Head of caudate nucleus (tissue), 42 donors: ENCODE results near the gene BSCL2.
"Not testable (repeated sequence)": the region's sequence is repeated elsewhere in the genome, so short reads cannot be mapped to it uniquely, and the experiment has no call there.

Source experiments
- DNase-seq, 42 donors: peaks; one replicate each; pipeline versions ENCODE4 v3.0.0 to v3.0.0-alpha.2; 2020 to 2021; ENCODE audit warnings: mixed read lengths in 7 of 42
- intact Hi-C: fragments of 100-400 bp; cut with DNase I; formaldehyde crosslinking; loops from one replicate; pipeline ENCODE4 v1.15.0; 2022

The BSCL2 gene

DNA sequence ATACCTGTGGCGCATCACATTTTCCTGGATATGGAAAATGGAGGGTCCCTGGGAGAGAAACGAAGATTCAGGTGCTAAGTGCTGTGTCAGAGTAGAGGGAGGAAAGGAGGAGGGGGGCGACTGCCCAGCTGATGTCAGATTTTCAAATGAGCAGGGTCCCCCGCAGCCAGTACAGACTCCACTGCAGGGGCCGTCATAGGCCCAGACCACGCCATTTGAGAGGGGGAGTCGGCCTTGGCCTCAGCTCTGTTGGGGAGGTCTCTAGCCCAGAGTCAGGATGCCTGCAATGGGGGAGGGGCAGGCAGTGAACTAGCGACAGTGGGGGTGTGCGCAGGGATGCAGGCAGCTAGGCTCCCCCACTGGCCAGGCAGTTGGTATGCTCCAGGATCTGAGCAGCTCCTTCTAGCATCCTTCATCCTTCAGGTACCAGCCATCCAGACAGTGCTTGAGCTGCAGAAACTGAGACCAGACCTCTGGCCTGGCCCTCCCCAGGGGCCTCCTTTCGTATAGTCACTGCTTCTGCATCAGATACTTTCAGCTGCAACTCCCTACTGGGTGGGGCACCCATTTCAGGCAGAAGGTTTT, at the start of gene BSCL2, which contains the start of gene GNG3:
Gene BSCL2 (minus strand): TSS at position 148 of the 585 bp plus-strand sequence. CDS start 229 bp downstream, outside the sequence.
Gene GNG3 (plus strand): TSS at position 400 of the 585 bp plus-strand sequence. CDS start 620 bp downstream, outside the sequence.
- peak; percentile 74 to 97 (median 90) for DNase-seq
- intact Hi-C loops = loop anchor here (10.0 kb wide), 1 partner anchor 313 kb away; no protein-coding TSS in a partner anchor

DNA sequence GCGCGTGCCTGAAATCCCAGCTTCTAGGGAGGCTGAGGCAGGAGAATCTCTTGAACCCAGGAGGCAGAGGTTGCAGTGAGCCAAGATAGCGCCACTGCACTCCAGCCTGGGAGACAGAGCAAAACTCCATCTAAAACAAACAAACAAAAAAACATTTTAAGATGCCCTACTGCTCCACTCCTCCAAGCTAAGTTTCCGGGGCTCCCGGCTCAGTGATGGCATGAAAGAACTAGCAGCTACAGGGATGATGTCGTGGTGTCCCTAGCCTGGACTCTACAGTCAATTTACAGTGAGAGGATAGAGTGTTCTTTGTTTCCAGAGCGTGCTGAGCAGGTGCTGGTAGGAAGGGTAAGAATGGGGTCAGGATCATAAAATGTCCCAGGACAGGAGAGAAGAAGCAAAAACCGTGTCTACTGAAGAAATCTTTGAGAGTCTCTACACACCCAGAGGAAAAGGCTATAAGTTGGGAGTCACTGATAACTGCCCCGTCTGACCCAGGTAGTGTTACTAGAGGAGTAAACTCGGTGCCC, 47.9 kb upstream of the BSCL2 start:
- intact Hi-C loops = no loop called here
- no peak for DNase-seq

DNA sequence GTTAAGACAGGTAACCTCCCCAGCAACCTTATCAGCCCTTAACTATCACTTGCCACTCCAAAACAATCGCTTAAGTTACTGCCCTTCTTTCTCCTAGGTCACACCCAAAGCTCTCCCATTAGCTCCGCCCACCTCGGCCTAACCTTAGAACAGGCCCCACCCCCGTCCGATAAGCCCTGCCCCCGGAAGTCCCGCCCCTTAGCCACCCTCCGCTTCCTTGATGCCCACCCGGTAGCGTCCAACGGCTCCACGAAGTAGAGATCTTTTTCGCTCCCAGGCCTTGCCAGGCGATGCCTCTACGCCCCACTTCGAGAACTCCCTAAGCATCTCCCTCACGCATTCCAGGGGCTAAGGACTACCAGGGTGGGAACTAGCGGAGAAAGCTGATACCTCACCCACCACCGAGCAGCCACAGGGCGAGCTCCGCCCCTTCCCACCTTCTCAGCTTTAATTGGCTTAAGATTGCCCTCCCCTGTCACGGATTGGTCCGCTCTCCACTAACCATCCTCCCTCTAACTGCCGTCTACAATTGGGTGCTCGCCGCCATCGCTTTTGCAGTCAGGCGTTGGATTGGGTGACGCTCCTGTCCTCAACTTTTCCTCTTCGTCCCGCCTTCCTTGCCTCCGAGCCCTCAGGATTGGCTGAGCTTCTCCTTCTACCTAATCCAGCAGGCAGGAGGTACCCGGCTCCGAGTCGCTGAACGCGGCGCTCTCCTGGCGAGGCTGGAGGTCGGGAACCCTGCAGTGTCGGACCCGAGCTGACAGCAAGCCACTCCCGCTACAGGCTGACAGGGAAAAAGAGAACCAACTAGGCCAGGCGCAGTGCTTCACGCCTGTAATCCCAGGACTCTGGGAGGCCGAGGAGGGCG, 46.7 kb upstream of the BSCL2 start, which contains the start of gene ZBTB3:
Gene ZBTB3 (minus strand): TSS at position 425 of the 868 bp plus-strand sequence. CDS start 496 bp downstream, outside the sequence.
- intact Hi-C loops = no loop called here
- peak; percentile 93 to 100 (median 99) for DNase-seq

GRCh38 chr11:62752994-62753735, 45.9 kb upstream of the BSCL2 start:
- intact Hi-C loops = no loop called here
- DNase-seq = no peak

GRCh38 chr11:62752177-62752785, 45.1 kb upstream of the BSCL2 start:
- no peak for DNase-seq
- intact Hi-C loops = no loop called here

DNA sequence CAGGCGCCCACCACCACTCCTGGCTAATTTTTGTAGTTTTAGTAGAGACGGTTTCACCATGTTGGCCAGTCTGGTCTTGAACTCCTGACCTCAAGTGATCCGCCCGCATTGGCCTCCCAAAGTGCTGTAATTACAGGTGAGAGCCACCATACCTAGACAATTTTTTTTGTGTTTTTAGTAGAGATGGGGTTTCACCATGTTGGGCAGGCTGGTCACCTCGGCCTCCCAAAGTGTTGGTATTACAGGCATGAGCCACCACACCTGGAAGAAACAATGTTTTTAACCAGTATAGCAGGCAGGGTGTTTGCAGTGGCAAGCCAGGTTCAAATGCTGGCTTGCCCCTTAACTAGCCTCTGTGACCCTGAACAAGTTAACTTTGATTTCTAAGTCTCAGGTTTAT, 42.7 kb upstream of the BSCL2 start:
- DNase-seq, intact Hi-C loops: not testable (repeated sequence)

DNA sequence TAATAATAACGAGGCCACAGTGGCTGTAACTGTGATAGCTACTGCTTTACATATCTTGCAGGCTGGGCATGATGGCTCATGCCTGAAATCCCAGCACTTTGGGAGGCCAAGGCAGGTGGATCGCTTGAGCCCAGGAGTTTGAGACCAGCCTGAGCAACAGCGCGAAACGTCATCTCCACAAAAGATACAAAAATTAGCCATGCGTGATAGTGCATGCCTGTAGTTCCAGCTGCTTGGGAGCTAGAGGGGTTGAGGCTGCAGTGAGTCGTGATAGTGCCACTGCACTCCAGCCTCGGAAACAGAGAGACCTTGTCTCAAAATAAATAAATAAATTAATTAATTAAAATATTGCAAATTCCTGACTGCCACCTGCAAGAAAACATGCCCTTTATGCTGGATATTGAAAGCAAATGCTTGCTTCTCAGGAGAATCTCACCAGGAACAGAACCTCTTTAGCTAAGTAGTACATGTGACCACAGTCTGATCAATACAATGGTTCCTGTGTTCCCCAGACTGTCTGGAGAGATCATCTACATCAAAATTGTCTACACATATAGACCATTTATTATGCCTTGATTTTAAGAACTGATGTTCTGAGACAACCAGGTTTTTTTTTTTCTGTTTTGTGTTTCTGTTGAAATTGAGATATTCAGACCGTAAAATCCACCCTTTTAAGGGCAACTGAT, 40.4 kb upstream of the BSCL2 start:
- intact Hi-C loops = no loop called here
- DNase-seq = no peak

DNA sequence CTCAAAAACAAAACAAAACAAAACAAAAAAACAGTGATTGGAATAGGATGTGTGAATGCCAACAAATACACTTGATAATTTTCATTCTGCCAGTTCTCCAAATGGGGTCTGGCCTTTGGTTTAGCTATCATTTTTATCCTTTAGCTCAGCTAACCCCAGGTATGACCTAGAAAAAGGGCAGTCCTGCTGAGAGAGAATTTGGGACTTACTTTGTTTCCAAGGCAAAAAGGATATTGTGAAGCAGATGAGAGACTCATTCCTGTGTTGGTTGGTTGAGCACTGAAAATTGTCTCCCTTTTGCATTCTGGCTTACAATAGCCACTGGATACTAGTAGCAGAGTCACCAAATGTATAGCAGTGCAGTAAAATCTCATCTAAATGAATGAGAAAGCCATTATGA, 30.0 kb upstream of the BSCL2 start:
- no peak for DNase-seq
- intact Hi-C loops = no loop called here

DNA sequence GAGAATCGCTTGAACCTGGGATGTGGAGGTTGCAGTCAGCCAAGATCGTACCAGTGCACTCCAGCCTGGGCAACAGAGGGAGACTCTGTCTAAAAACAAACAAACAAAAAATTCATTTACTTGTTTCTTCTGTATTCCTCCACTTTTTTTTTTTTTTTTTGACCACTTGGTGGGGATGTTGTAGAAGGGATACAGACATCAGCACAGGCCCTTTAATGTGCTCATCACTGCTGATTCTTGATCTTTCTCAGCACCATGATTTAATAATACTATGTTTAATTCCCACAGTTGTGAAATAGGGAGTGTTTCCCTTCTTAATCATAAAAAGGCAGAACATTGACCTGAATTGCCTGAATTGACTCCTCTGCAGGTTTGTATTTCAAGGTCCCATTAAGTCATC, 25.6 kb upstream of the BSCL2 start:
- no peak for DNase-seq
- intact Hi-C loops = no loop called here

DNA sequence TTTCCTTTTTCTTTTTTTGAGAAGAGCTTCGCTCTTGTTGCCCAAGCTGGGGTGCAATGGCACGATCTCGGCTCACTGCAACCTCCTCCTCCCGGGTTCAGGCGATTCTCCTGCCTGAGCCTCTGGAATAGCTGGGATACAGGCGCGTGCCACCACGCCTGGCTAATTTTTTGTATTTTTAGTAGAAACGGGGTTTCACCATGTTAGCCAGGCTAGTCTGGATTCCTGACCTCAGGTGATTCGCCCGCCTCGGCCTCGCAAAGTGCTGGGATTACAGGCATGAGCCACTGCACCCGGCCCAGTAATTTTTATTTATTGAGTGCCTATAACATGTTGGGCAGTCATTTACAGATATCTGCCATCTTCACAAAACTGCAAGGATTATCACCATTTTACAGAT, 22.9 kb upstream of the BSCL2 start:
- intact Hi-C loops, DNase-seq: not testable (repeated sequence)

- intact Hi-C loops = loop anchor here (5.0 to 10.0 kb wide), 2 partner anchors 44 to 106 kb away; partner anchors contain the start of genes STX5, TAF6L, TEX54 and WDR74
- DNase-seq = peak; percentile 83 to 95 (median 89)
Observed at GRCh38 chr11:62728171-62728988, 21.2 kb upstream of the BSCL2 start, which contains the start of gene TTC9C. Gene TTC9C (plus strand): TSS chr11:62728486. CDS start chr11:62728849, 363 bp downstream.

GRCh38 chr11:62727872-62728170, 20.6 kb upstream of the BSCL2 start:
- intact Hi-C loops = loop anchor here (2.0 to 10.0 kb wide), 3 partner anchors 19 to 107 kb away; partner anchors contain the start of genes STX5, TAF6L, TEX54 and WDR74
- peak; percentile 67 to 94 (median 86) for DNase-seq

DNA sequence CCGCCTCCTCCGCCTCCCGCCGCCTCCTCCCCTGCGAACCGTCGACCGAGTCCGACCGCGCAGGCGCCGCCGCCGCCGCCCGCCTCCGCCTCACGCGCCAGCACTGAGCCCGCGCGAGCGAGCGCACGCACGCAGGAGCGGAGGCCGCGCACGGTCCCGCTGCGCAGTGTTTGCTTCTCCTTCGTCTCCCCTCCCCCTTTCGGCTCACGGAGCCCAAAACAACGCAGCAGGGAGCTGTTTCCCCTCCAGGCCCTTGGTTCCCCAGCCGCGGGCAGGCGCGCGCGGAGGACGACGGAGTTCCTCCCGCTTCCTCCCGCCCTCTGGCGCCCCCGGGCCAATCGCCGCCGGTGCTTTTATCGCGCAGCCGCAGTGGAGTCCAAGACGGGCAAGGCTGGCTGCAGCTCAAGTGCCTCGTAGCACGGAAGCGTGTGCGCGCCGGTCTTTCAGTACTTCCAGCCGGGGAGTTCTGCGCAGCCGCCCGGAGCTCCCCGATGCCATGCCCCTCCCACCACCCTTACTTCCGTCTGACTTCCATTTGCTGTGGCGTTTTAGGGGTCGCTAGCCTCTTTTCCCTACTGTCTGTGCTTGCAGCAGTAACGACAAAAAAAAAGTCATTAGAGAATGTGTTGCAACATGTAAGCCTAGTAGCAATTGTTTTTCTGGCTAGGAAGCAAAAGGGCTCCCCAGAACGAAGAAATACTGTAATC, 20.1 kb upstream of the BSCL2 start, which contains the start of gene HNRNPUL2:
Gene HNRNPUL2 (minus strand): TSS at position 293 of the 707 bp plus-strand sequence. CDS start 301 bp downstream, outside the sequence.
- peak; percentile 93 to 99 (median 98) for DNase-seq
- intact Hi-C loops = loop anchor here (2.0 to 10.0 kb wide), 3 partner anchors 19 to 107 kb away; partner anchors contain the start of genes STX5, TAF6L, TEX54 and WDR74

- no peak for DNase-seq
- intact Hi-C loops = loop anchor here (2.0 to 10.0 kb wide), 3 partner anchors 18 to 108 kb away; partner anchors contain the start of genes STX5, TAF6L, TEX54 and WDR74
Observed at GRCh38 chr11:62726915-62727164, 19.6 kb upstream of the BSCL2 start.

DNA sequence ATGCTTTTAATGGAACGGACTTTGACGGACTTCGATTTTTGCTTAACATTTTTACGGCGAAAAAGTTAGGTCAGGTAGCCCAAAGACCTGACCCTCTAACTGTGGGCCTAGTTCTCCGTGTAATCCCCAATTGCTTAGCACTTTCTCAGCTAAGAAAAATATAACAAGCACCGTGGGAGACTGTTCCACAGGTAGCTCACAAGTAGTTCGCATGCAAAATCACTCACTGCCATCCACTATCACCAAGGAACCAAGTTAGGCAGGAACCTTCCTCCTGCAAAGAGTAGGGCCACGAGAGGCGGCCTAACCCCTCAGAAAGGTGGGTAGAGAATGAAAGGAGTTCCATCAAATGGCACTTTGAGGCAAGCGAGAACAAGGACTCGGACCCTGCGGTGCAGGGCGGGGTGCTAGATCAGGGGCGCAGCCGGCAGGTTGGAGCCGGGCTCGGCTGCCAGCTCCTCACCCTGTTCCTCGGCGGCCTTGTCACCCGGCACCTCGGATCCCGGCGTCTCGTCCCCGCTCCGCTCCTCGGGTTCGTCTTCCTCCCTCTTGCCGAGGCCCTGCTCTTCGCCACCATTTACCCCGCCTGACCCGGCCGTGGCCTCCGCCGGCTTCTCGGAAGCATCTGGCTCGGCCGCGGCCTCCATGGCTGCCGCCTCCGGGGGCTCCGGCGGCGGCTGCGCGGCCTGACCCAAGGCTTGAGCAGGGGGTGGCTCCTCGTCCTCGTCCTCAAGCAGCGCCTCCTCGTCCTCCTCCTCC, 19.1 kb upstream of the BSCL2 start:
- intact Hi-C loops = loop anchor here (2.0 to 10.0 kb wide), 3 partner anchors 18 to 108 kb away; partner anchors contain the start of genes STX5, TAF6L, TEX54 and WDR74
- DNase-seq = peak in 24 of 42 donors; percentile 3 to 55 (median 29)
